ENCODE results near the gene MAP3K19.
"Not testable (repeated sequence)": the region's sequence is repeated elsewhere in the genome, so short reads cannot be mapped to it uniquely, and the experiment has no call there.

GRCh38 chr2:134967166-134967565, 80.1 kb downstream of the MAP3K19 start:
- not testable (repeated sequence) for TF ChIP-seq CTCF, POLR2A (IDR thresholded peaks at IDR 0.05)
